HCT116 (cell line): ENCODE measurements around the gene SLC24A3. TPM values are rescaled to one million over a fixed set of nuclear protein-coding genes. Genes with fewer than 3 reads are reported as not detected.

Source experiments
- ATAC-seq: fragments of 200-7000 bp; cut with Tn5 transposase; 2 replicates; pipeline ENCODE4 v1.9.1; 2020; ENCODE audit warnings: mild to moderate bottlenecking, moderate library complexity
- BruUV-seq: library from RNA; stranded (reverse); fragments of 400-500 nt; replicated peaks from 2 replicates; lab custom pipeline; 2021; lab: Mats Ljungman, UMichigan
- CTCF ChIA-PET: fragments of 300-600 bp; sonication (Branson Sonifier 250); formaldehyde crosslinking; loops from one replicate; lab custom pipeline; 2021; ENCODE audit warnings: antibody characterized with exemption; lab: Charles Lee
- POLR2A ChIA-PET: fragments of 300-600, 350-600 bp; sonication (Branson Sonifier 250); formaldehyde crosslinking; loops from one replicate; lab custom pipeline; 2021; ENCODE audit warnings: antibody characterized with exemption; lab: Charles Lee
- RAD21 ChIA-PET, 2 experiments: fragments of 300-600 bp; sonication (Branson Sonifier 250); formaldehyde crosslinking; loops; one replicate each; lab custom pipeline; 2023; ENCODE audit warnings: low total read pairs in 2 of 2; ENCODE audit not compliant: uncharacterized antibody in 2 of 2, unreplicated experiment in 2 of 2, low non-redundant PET in 1 of 2; lab: Charles Lee
- DNase-seq: peaks from one replicate; pipeline ENCODE4 v3.0.0-alpha.2; 2010; ENCODE audit warnings: low read depth, low spot score
- H2AFZ ChIP-seq: fragments of 200-600 bp; shearing (Covaris generic), sonication (generic); 2 replicates; pipeline ENCODE4 v1.6.1; 2017; ENCODE audit warnings: low read depth, mixed run types, mixed read lengths, antibody characterized with exemption, low read length; ENCODE audit not compliant: poor library complexity, severe bottlenecking
- H3K27ac ChIP-seq: 2 replicates; pipeline ENCODE4 v1.5.1; 2012; ENCODE audit warnings: low read depth, low read length
- H3K27me3 ChIP-seq: fragments of 200-600 bp; sonication (generic); 2 replicates; pipeline ENCODE4 v1.6.1; 2016; ENCODE audit warnings: mixed run types, low read length, mixed read lengths; ENCODE audit not compliant: insufficient read depth
- H3K36me3 ChIP-seq, 2 experiments: fragments of 200-500 bp in 1 of 2; fragments of 200-600 bp in 1 of 2; sonication (Bioruptor generic) in 1 of 2; sonication (generic) in 1 of 2; 2 replicates each; pipeline versions ENCODE4 v1.5.1 to v1.6.1; 2014 to 2016; ENCODE audit warnings: low read length in 2 of 2, inconsistent platforms in 1 of 2, mixed read lengths in 1 of 2, mixed run types in 1 of 2; ENCODE audit not compliant: insufficient read depth in 2 of 2, control insufficient read depth in 1 of 2
- H3K4me1 ChIP-seq, 2 experiments: fragments of 200-600 bp in 1 of 2; sonication (generic) in 1 of 2; 2 replicates each; pipeline versions ENCODE4 v1.5.1 to v1.6.1; 2012 to 2017; ENCODE audit warnings: low read length in 2 of 2, inconsistent platforms in 1 of 2, mild to moderate bottlenecking in 1 of 2, mixed read lengths in 1 of 2, mixed run types in 1 of 2, moderate library complexity in 1 of 2; ENCODE audit not compliant: insufficient read depth in 2 of 2, control insufficient read depth in 1 of 2
- H3K4me2 ChIP-seq: fragments of 200-600 bp; sonication (generic); 2 replicates; pipeline ENCODE4 v1.6.1; 2017; ENCODE audit warnings: mixed run types, low read length, mixed read lengths
- H3K4me3 ChIP-seq, 2 experiments: fragments of 200-600 bp in 1 of 2; sonication (generic) in 1 of 2; replicated peaks in 1 of 2; 2 replicates each; pipeline ENCODE4 v1.5.1; 2011 to 2016; ENCODE audit warnings: low read length in 2 of 2, control low read depth in 1 of 2, low read depth in 1 of 2, mild to moderate bottlenecking in 1 of 2, mixed read lengths in 1 of 2, mixed run types in 1 of 2
- H3K79me2 ChIP-seq: fragments of 200-600 bp; sonication (generic); 2 replicates; pipeline ENCODE4 v1.6.1; 2017; ENCODE audit warnings: mild to moderate bottlenecking, mixed run types, low read length, moderate library complexity, mixed read lengths; ENCODE audit not compliant: insufficient read depth
- H3K9ac ChIP-seq: fragments of 200-600 bp; sonication (generic); 2 replicates; pipeline ENCODE4 v1.6.1; 2016; ENCODE audit warnings: low read length, mixed read lengths
- H3K9me2 ChIP-seq: fragments of 200-600 bp; sonication (generic), shearing (Covaris generic); 2 replicates; pipeline ENCODE4 v1.6.1; 2017; ENCODE audit warnings: mixed run types, mild to moderate bottlenecking, moderate library complexity; ENCODE audit not compliant: insufficient read depth
- H3K9me3 ChIP-seq, 2 experiments: fragments of 200-500 bp in 1 of 2; fragments of 200-600 bp in 1 of 2; sonication (Bioruptor generic) in 1 of 2; sonication (generic) in 1 of 2; 2 replicates each; pipeline ENCODE4 v1.6.1; 2014 to 2017; ENCODE audit warnings: low read length in 2 of 2, mixed read lengths in 2 of 2, inconsistent platforms in 1 of 2, low read depth in 1 of 2, mild to moderate bottlenecking in 1 of 2, mixed run types in 1 of 2, moderate library complexity in 1 of 2; ENCODE audit not compliant: control insufficient read depth in 1 of 2, insufficient read depth in 1 of 2
- H4K20me1 ChIP-seq: fragments of 200-600 bp; sonication (generic), shearing (Covaris generic); 2 replicates; pipeline ENCODE4 v1.6.1; 2017; ENCODE audit warnings: mixed run types, mild to moderate bottlenecking, moderate library complexity; ENCODE audit not compliant: insufficient read depth
- CBX3 ChIP-seq: IDR thresholded peaks from 2 replicates; pipeline ENCODE4 v1.6.1; 2012; ENCODE audit warnings: low read depth
- CEBPB ChIP-seq: IDR thresholded peaks from 2 replicates; pipeline ENCODE4 v1.6.1; 2012; ENCODE audit warnings: low read depth
- ELF1 ChIP-seq: IDR thresholded peaks from 2 replicates; pipeline ENCODE4 v1.6.1; 2012; ENCODE audit warnings: low read depth, borderline replicate concordance
- EZH2phosphoT487 ChIP-seq: fragments of 200-600 bp; IDR thresholded peaks from 2 replicates; pipeline ENCODE4 v1.6.1; 2018; ENCODE audit warnings: antibody characterized with exemption, borderline replicate concordance
- FOSL1 ChIP-seq: IDR thresholded peaks from 2 replicates; pipeline ENCODE4 v1.6.1; 2012; ENCODE audit warnings: low read depth
- JUND ChIP-seq: IDR thresholded peaks from 2 replicates; pipeline ENCODE4 v1.6.1; 2012
- POLR2A ChIP-seq: IDR thresholded peaks from 2 replicates; pipeline ENCODE4 v1.7.0; 2011; ENCODE audit warnings: borderline replicate concordance; ENCODE audit not compliant: insufficient read depth, insufficient read length; ENCODE audit errors: extremely low read depth
- RAD21 ChIP-seq: IDR thresholded peaks from 2 replicates; pipeline ENCODE4 v1.6.1; 2012; ENCODE audit warnings: low read depth, mild to moderate bottlenecking
- SP1 ChIP-seq: IDR thresholded peaks from 2 replicates; pipeline ENCODE4 v1.6.1; 2012; ENCODE audit warnings: low read depth
- TCF7L2 ChIP-seq: IDR thresholded peaks from 2 replicates; pipeline ENCODE4 v1.7.0; 2011; ENCODE audit warnings: borderline replicate concordance, inconsistent platforms; ENCODE audit not compliant: insufficient read depth, insufficient read length; ENCODE audit errors: extremely low read depth
- YY1 ChIP-seq: IDR thresholded peaks from 2 replicates; pipeline ENCODE4 v1.6.1; 2011; ENCODE audit warnings: low read length, low read depth, moderate library complexity, mild to moderate bottlenecking; ENCODE audit not compliant: insufficient replicate concordance; ENCODE audit errors: extremely low read depth
- ZNF274 ChIP-seq: fragments of 200-500 bp; sonication (Bioruptor generic); IDR thresholded peaks from 2 replicates; pipeline ENCODE4 v1.6.1; 2014; ENCODE audit warnings: mild to moderate bottlenecking, low read depth, low read length, inconsistent platforms
- intact Hi-C: fragments of 100-400 bp; cut with micrococcal nuclease; formaldehyde crosslinking; loops from 2 replicates; pipeline ENCODE4 v1.10.0; 2022
- total RNA-seq: library from RNA; stranded (reverse); gene quantifications from one replicate; pipeline ENCODE4 v1.2.1, GENCODE V29; 2021; ENCODE audit not compliant: unreplicated experiment
- TF ChIP-seq, protein P1 (sequence below): IDR thresholded peaks from 2 replicates; pipeline ENCODE4 v1.6.1; 2012
- TF ChIP-seq, protein P2 (sequence below): IDR thresholded peaks from 2 replicates; pipeline ENCODE4 v1.6.1; 2012
- TF ChIP-seq, protein P3 (sequence below): IDR thresholded peaks from 2 replicates; pipeline ENCODE4 v1.6.1; 2012; ENCODE audit warnings: low read depth
- TF ChIP-seq, protein P4 (sequence below): IDR thresholded peaks from 2 replicates; pipeline ENCODE4 v1.6.1; 2011; ENCODE audit warnings: mild to moderate bottlenecking, low read length, moderate library complexity; ENCODE audit not compliant: insufficient replicate concordance; ENCODE audit errors: extremely low read depth

The SLC24A3 gene
- total RNA-seq, 1 experiment from 2014 or later: not detected

DNA sequence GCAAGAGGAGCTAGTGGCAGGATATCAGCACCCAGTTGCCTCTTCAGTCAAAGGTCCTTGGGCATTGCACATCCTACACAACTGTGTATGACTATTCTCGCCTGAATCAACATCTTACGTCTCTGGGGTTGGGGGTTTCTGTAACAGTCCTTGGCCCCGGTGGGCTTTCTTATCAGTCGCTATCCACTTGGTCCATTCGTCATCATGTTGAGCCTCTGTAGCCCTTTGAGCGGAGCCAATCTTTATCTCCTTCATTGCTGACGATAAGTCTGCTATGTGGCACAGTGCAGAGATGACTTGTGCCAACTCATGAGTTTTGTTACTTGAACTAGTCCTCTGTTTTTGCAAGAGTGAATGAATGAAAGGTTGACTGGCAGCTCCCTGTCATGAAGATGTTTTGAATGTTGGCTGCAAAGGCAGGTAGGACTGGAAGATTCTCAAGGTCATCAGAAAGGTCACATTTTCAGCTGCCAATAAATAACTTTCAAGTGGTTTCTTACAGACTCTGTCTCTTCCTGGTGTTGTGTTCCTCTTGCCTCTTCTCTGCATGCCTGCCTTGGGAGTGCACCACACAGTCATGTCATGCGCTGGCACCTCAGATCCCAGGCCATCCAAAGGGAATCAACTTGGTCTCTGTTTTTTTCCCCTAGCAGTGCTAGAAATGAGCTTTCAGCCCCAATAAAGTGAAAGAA lies 238.9 kb downstream of the SLC24A3 start:
- POLR2A ChIA-PET: no interaction called here
- TF ChIP-seq, protein P1, sequence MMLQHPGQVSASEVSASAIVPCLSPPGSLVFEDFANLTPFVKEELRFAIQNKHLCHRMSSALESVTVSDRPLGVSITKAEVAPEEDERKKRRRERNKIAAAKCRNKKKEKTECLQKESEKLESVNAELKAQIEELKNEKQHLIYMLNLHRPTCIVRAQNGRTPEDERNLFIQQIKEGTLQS: no peak
- TF ChIP-seq CEBPB: no peak
- no peak for TF ChIP-seq ZNF274
- no peak for TF ChIP-seq JUND
- TF ChIP-seq, protein P2, sequence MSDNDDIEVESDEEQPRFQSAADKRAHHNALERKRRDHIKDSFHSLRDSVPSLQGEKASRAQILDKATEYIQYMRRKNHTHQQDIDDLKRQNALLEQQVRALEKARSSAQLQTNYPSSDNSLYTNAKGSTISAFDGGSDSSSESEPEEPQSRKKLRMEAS: no peak
- no peak for TF ChIP-seq SP1
- TF ChIP-seq, protein P3, sequence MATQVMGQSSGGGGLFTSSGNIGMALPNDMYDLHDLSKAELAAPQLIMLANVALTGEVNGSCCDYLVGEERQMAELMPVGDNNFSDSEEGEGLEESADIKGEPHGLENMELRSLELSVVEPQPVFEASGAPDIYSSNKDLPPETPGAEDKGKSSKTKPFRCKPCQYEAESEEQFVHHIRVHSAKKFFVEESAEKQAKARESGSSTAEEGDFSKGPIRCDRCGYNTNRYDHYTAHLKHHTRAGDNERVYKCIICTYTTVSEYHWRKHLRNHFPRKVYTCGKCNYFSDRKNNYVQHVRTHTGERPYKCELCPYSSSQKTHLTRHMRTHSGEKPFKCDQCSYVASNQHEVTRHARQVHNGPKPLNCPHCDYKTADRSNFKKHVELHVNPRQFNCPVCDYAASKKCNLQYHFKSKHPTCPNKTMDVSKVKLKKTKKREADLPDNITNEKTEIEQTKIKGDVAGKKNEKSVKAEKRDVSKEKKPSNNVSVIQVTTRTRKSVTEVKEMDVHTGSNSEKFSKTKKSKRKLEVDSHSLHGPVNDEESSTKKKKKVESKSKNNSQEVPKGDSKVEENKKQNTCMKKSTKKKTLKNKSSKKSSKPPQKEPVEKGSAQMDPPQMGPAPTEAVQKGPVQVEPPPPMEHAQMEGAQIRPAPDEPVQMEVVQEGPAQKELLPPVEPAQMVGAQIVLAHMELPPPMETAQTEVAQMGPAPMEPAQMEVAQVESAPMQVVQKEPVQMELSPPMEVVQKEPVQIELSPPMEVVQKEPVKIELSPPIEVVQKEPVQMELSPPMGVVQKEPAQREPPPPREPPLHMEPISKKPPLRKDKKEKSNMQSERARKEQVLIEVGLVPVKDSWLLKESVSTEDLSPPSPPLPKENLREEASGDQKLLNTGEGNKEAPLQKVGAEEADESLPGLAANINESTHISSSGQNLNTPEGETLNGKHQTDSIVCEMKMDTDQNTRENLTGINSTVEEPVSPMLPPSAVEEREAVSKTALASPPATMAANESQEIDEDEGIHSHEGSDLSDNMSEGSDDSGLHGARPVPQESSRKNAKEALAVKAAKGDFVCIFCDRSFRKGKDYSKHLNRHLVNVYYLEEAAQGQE: no peak
- TF ChIP-seq CBX3: no peak
- TF ChIP-seq YY1: no peak
- no peak for TF ChIP-seq RAD21
- TF ChIP-seq, protein P4, sequence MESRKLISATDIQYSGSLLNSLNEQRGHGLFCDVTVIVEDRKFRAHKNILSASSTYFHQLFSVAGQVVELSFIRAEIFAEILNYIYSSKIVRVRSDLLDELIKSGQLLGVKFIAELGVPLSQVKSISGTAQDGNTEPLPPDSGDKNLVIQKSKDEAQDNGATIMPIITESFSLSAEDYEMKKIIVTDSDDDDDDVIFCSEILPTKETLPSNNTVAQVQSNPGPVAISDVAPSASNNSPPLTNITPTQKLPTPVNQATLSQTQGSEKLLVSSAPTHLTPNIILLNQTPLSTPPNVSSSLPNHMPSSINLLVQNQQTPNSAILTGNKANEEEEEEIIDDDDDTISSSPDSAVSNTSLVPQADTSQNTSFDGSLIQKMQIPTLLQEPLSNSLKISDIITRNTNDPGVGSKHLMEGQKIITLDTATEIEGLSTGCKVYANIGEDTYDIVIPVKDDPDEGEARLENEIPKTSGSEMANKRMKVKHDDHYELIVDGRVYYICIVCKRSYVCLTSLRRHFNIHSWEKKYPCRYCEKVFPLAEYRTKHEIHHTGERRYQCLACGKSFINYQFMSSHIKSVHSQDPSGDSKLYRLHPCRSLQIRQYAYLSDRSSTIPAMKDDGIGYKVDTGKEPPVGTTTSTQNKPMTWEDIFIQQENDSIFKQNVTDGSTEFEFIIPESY: no peak
- TF ChIP-seq POLR2A: no peak
- TF ChIP-seq EZH2phosphoT487: no peak
- TF ChIP-seq ELF1: no peak
- no peak for TF ChIP-seq FOSL1
- TF ChIP-seq TCF7L2: no peak
- TF ChIP-seq, all 23 proteins: peak for 0
- Histone ChIP-seq H3K4me2 (no peak overlapping the region), H3K79me2 (no peaks in the 10 kb centered on the region), H4K20me1 (no peaks in the 10 kb centered on the region), H3K27me3 (no peaks in the 10 kb centered on the region), H3K4me3 (no peak overlapping the region), H3K9ac (no peak overlapping the region), H3K27ac (no peak overlapping the region), H3K9me3 (peaks cover 0 to 5% of the 10 kb centered on the region in 2 experiments; a peak in 1 of 4 replicates), H3K9me2 (no peaks in the 10 kb centered on the region), H3K36me3 (no peaks in the 10 kb centered on the region), H3K4me1 (no peaks in the 10 kb centered on the region), H2AFZ (no peak overlapping the region)
- intact Hi-C loops: no loop called here
- CTCF ChIA-PET: no interaction called here
- BruUV-seq: no TSS peak
- no peak for ATAC-seq
- DNase-seq: no peak
- RAD21 ChIA-PET: no interaction called here
